Activated CD4-positive, alpha-beta T cell treated with anti-CD3 and anti-CD28 coated beads, Interleukin-2, amount 50 U/mL, for 48 hours (primary cell): ENCODE data around the gene RAB9A.
"Not testable (repeated sequence)": the region's sequence is repeated elsewhere in the genome, so short reads cannot be mapped to it uniquely, and the experiment has no call there.

Experiments
- DNase-seq, 2 experiments: peaks; one replicate each; pipeline ENCODE4 v3.0.0-alpha.2; 2020

The RAB9A gene

DNA sequence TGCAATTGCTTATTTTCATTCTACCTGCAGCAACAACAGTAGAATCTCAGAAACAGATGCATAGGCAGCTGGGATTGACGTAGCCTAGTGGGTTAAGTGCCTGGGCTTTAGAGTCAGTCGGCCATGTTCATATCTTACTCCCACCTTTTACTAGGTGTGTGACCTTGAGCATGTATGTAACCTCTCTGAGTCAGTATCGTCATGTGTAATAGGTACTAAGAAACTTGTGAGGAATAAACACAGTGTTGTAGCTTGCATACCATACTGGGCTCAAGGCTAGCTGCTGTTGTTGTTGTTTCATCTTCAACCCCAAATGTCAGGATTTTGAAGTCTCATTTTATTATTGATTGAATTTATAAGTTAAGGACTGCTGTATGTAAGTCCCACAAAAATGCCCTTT lies 14.2 kb downstream of the RAB9A start:
- DNase-seq: no peak

DNA sequence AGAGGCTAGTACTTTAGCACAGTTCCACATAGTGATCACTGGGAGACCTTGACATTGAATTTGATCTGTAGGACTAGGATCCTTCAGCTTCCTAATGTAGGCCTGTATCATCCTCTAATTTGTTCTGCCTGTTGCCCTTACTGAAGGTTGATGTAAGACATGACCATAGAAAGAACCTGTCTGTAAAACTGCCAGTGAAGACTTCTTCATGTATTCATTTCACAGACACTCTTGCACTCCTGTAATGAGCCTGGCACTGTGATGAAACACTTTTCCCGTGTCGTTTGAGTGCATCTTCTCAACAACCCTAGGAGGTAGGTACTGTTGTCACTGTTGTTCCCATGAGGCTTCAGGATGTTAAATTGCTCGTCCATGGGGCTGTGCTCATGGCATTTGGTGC lies 14.7 kb downstream of the RAB9A start:
- no peak for DNase-seq

DNA sequence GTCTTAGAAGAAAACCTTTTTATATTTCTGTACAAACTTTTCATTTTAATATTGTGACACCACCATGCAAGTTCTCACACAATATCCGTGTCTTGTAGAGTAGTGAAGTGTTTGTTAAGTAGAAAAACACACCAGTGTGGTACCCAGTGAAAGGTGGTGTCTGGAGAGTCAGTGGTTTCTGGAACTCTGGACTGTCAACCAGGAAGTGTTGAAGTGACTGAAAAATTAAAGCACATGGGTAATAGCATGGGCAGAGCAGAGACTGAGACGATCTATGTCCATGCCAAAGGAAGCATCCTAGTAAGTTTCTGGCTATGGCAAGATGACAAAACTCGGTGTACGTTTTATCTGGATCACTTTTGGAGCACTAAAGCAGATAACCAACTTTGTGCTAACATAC lies 22.2 kb downstream of the RAB9A start:
- no peak for DNase-seq

DNA sequence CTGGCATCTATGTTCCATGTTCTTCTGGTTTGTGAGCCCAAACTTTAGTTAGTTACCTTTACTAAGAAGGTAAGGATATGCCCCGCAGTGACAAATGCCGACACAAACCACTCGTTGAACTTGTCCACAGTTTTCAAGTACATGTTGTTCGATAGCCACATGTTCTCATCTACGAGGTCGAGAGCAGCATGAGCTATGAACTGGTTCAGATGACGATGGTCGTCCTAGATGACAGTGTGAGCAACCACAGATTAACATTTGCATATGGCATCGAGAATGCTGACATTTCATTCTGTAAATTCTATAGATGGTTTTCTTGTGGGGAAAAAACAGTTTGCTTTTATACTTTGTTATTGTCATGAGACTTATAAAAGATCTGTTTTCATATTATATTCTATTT lies 27.5 kb downstream of the RAB9A start:
- DNase-seq: no peak

DNA sequence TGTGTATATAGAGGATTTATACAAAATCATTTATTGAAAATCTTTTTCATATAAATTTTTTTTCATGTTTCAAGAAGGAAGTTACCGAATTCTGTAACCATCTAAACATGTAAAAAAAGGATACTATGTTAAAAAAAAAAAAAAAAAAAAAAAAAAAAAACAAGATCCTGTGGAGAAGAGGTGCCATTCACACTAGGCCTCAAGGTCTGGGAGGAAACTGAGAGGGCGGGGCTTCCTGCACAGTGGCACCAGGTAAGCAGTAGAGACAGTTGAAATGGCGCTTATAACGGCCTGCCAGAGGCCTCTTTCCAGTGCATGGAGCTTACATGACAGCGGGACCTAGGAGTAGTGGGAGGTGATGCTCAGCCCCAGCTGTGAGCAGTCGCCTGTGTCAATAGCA lies 28.0 kb downstream of the RAB9A start:
- no peak for DNase-seq

DNA sequence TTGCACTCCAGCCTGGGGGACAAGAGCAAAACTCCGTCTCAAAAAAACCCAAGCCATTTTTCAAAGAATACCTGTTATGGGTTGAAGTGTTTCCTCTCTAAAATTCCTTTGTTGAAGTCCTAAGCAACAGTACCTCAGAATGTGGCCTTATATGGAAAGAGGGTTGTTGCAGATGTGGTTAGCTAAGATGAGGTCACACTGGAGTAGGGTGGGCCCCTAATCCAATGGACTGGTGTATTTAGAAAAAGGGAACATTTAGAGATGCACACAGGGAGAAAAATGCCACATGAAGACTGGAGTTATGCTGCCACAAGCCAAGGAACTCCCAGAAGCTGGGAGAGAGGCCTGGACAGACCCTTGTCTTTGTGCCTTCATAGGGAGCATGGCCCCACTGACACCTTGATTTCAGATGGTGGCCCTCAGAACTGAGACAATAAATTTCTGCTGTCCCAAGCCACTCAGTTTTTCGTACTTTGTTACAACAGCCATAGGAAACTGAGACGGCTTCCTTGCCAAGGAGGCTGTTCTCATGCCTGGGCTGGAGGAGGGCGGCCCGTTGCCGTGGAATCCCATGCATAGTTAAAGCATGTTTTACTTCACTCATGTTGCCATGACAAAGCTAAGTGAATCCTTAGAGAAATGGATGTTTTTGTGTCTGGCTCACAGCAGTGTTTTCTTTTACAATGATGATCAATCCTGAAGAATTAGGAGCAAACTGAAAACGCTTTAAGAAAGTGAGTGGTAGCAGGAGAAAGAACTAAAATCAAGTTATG lies 29.0 kb downstream of the RAB9A start:
- DNase-seq: no peak

DNA sequence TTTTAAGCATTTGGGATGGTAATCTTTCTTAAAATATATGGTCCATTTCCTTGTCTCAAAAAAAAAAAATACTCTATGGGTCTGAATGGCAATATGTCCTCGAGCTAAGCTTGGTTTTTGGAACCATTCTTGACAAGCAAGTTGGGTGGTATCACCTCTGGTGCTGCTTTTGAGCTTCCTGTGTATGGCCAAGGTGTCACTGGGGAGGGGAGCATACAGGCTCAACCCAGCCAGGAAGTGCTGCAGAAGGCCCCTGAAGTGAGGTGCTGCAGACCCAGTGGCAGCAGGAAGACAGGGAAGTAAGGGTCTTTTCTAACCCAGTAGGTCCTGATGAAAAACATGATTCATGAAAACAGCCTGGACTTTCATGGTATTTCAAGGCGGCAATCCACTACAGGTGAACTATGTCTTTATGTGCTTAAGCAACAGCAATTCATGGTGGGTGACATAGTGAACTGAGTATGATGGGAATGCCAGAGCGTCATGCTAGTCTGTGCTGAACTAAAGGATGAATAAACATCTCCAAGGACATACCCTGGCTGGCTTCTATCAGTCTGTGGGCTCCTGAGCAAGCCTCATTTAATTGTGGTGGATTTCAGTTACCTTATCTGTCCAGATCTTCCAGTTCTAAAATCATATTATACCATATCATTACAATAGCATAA lies 30.4 kb downstream of the RAB9A start:
- no peak for DNase-seq

DNA sequence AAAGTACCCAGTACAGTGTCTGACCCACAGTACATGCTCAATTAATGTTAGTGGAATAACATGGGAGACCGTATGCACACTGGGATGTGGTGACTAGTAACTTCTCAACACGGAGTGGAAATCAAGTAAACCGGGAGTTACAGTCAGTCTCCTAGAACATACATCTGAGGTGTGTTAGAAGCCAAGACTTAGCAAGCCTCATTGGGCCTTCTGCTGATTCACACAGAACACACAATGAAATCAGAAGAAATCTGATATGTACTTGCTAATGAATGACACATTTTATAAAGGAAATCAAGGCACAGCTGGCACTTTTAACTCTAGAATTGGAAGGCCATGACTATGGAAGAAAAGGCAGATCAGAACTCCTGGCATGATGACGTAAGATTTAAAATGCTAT lies 32.4 kb downstream of the RAB9A start:
- DNase-seq: no peak

DNA sequence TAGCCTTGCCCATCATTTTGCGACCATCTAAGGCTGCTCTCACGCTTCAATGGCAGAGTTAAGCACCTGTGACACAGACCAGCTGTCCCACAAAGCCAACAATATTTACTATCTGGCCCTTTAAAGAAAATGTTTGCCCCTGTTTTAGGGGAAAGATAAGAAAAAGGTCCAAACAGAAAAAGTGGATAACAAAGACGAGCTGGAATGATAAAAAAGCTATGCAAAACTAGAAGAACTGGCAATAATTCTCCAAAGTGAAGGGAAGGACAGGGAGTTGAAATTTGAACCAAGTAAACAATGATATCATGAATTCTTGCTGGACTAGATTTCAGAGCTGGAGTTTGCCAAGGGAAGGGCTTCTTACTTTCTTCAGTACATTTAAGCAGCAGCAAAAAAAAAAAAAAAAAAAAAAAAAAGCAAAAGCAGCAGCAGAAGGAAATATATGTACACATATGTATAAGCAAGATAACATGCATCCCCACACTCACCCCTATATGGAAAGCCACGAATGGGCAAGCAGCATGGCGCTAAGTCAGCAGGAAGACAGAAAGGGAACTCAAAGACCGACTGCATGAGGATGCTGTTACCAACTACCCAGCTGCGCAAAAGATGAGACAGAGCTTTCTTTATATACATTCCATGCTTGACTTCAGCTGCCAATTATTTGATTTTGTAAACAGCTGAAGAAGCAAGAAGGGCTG lies 33.0 kb downstream of the RAB9A start:
- DNase-seq: no peak

DNA sequence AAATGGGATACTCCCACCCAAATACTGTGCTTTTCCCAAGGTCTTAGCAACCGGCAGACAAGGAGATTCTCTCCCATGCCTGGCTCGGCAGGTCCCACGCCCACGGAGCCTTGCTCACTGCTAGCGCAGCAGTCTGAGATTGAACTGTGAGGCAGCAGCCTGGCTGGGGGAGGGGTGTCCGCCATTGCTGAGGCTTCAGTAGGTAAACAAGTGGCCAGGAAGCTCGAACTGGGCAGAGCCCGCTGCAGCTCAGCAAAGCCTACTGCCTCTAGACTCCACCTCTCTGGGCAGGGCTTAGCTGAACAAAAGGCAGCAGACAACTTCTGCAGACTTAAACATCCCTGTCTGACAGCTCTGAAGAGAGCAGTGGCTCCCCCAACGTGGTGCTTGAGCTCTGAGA lies 36.0 kb downstream of the RAB9A start:
- DNase-seq: peak; percentile 41 to 60

DNA sequence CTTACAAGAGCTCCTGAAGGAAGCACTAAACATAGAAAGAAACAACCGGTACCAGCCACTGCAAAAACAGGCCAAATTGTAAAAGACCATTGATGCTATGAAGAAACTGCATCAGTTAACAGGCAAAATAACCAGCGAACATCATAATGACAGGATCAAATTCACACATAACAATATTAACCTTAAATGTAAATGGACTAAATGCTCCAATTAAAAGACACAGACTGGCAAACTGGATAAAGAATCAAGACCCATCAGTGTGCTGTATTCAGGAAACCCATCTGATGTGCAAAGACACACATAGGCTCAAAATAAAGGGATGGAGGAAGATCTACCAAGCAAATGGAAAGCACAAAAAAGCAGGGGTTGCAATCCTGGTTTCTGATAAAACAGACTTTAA lies 37.7 kb downstream of the RAB9A start:
- not testable (repeated sequence) for DNase-seq

DNA sequence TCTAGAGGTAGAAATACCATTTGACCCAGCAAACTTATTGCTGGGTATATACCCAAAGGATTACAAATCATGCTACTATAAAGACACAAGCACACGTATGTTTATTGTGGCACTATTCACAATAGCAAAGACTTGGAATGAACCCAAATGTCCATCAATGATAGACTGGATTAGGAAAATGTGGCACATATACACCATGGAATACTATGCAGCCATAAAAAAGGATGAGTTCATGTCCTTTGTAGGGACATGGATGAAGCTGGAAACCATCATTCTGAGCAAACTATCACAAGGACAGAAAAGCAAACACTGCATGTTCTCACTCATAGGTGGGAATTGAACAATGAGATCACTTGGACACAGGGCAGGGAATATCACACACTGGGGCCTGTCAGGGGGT lies 41.6 kb downstream of the RAB9A start:
- DNase-seq: not testable (repeated sequence)

DNA sequence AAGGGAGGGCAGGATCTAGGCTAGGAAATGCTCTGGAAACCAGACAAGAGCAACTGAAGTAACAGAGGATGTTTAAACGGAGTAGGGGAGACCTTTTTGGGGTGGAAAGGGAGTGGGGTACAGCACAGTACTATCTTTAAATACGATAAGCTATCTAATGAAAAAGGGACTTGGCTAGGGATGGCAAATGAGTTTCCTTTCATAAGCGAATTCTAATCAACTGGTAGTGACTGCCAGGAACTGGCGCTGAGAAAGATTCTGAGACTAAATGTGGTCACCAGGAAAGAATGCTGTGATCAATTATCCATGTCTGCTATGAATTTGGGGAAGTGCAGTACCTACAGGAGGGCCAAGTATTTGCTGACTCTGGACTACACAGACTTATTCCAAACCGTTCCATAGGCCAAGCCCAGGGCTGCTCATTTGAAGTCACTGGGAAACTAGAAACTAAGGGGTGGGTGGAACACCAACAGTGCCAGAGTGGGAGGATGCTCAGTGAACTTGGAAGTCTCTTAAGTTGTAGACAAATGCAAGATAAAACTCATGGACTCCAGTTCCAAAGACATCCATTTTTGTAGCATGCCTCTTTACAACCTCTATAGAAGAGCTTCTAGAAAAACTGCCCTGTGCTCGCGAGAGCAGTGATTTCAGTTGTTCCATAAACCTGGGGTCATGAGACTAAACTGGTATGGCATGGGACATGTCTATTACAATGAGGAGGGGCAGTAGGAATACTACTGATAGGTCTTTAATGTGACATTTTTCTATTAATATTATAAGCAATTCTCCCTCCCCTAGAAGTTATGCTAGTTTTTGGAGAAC lies 43.5 kb downstream of the RAB9A start:
- no peak for DNase-seq

DNA sequence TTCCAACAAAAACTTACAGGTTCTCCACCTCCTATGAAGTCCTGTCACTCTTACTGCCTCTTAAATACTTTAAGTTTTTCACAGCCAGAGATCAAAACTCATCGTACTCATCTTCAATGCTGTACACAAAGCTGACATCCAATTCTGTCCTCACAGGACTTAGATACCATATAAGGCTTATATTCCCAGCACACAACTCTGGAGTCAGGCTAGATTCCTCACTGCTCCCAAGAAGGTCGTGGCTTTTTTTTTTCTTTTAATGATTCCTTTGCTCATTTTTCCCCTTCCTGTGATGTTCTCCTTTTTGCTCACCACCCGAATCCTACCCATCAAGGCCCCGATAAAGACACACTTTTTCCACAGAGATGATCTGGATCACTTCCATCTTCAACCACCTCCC lies 44.6 kb downstream of the RAB9A start:
- DNase-seq: no peak

DNA sequence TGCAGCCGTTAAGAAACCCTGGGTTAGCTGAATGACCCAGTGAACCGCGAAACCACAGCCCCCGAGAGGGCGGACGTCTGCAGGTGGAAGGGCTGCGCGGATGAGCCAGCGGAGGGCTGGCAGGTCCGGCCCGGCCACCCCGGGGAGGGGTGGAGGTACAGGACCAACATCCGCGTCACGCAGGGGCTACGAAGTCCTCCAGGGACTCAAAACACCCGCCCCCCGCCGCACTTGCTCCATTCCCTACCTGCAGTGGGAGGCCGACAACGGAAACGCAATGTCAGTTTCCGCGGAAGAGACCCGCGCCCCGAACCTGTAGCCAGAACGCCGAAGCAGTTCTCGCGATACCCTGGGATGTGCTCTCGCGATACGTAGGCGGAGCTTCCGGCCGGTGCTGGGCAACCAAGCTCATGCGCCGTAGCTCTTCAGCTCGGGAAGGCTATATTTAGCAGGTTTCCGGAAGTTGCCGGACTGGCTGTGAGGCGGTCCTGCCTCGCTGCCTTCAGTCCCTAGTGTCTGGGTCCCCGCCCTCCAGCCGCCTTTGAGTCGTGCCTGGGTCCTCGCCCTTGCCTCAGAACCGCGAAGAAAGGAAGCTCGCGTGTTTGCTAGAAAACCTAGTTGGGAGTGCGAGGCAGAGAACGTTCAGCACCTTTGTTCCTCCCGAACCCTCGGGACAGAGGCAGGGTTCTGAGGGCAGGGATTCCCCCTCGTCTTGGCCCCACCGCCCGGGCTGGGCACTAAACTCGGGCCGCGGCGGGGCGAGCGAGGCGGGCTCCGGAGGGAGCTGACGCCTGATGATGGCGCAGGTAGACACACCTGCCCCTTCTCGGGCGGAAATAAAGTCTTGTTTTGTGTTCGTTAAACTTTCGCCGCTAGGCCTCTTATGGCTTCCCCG lies 45.6 kb downstream of the RAB9A start, which contains the start of the genes OFD1 and TRAPPC2:
Gene OFD1 (plus strand): TSS at position 471 of the 895 bp plus-strand sequence. CDS start 324 bp downstream, at position 795.
Gene TRAPPC2 (minus strand): TSS at position 343 of the 895 bp plus-strand sequence. CDS start 14,657 bp downstream, outside the sequence.
- DNase-seq: peak; percentile 82 to 89

DNA sequence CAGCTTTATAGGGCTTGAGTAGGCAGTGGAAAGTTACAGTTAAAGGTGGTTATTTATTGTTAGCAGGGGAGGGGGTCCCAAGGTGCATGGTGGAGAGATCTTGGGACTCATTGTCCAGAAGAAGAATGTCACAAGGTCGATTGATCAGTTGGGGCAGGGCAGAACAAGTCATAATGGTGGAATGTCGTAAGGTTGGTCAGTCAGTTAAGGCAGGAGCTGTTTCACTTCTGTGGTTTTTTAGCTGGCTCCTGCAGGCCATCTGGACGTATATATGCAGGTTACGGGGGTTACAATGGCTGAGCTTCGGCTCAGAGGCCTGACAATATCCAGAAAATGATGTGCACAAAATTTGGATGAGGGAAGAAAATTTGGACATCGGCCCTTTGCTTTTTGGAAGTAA lies 52.8 kb downstream of the RAB9A start:
- DNase-seq: no peak

DNA sequence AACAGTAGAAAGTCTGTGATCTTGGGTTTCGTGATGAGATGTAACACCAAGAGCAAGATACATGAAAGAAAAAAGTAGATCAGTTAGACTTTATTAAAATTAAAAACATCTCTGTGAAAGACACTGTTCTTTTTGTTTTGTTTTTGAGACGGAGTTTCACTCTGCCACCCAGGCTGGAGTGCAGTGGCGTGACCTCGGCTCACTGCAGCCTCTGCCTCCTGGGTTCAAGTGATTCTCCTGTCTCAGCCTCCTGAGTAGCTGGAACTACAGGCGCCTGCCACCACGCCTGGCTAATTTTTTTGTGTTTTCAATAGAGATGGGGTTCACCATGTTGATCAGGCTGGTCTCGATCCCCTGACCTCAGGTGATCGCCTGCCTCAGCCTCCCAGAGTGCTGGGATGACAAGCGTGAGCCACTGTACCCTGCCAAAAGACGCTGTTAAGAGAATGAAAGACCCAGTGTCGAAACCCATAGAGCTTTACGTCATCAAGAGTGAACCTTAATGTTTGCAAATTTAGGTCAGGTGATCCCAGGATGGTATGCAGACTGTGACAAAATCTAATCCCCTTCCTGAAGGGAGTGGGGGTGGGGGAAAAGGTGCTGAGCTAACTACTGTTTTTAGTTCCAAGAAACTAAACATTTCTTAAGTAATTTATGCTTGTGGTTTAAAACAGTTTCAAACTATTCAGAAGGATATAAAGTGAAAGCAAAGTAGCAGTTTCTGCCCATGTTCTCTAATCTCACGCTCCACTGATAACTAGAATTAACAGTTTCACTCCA lies 53.7 kb downstream of the RAB9A start:
- DNase-seq: peak; percentile 38 to 59

DNA sequence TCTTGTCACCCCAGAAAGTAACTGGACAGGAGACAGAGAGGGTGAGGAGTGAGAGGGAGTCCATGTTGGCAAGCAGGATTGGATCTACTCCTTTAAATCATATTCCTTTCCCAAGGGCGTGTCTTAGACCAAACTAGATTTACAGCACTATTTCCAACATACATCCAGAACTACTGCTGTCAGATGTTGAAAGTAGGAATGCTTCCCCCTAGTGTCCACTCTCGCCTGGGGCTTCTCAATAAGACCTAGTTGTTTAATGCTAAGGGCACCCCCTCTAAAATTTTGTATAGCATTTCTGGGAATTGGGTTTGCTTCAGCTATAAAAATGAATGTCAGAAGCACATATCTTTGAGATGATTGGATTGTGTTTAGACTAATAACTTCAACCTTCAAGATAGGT lies 58.9 kb downstream of the RAB9A start:
- peak in 1 of 2 experiments; percentile 16 for DNase-seq

DNA sequence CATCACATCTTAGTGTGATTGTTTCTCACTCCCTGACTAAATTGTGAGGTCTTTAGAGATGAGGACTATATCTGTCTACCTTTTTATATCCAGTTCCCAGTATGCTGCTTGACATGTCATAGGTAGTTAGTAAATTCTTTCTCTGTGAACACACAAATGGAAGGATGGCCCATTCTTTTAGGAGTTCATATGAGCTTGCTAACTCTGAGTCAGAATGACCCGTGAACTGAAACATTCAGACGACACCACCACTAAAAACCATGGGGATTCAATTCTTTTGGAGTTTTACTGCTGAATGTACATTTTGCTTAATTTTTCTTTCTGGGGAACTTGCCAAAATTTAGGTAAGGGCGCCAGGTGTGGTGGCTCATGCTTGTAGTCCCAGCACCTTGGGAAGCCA lies 59.6 kb downstream of the RAB9A start:
- DNase-seq: no peak

DNA sequence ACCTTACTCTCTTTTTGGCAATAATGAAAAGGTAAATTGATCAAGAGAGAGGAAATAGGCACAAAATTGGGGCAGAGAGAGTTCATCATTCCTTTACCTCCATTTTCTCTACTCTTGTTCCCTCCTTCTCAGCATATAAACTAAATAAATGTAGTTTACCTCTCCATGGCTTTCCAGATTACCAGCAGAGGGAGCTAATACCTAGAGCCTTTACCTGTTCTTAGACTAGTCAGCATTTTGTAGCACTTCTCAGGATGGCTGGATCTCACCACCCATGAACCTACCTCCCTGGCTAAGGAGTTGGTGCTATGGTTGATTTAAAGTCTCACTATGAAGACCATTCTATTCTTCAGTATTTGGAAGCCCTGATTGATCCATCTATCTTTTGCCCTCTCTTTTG lies 61.3 kb downstream of the RAB9A start:
- DNase-seq: no peak

DNA sequence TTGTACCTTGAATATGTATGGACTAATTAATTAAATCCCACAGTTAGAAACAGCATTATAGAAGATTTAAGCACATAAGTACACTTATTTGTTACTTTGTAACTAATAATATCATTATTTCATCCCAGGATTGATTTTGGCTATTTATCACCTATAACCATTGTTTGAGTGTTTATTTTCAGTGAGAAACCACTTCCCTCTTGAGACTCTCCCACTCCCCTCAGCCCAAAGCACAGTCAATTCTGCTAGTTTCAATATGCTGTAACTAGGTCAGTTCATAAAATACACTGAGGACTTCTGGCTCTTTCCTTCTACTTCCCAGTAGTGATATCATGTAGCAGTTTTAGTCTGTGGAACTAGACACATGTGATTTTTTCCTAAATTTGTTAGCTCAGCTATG lies 61.9 kb downstream of the RAB9A start:
- DNase-seq: no peak
